B cell (primary cell): ENCODE results near the gene SLC43A1.

ENCODE experiments used
- EZH2 ChIP-seq: IDR thresholded peaks from 2 replicates; pipeline ENCODE4 v1.6.1; 2012; ENCODE audit warnings: borderline replicate concordance, low read depth, mild to moderate bottlenecking, moderate library complexity, low read length; ENCODE audit not compliant: insufficient read depth, poor library complexity, severe bottlenecking
- TF ChIP-seq, protein P1 (sequence below): fragments of 200-600 bp; IDR thresholded peaks from one replicate; pipeline ENCODE4 v1.8.0; 2022; ENCODE audit warnings: antibody characterized with exemption, mild to moderate bottlenecking

DNA sequence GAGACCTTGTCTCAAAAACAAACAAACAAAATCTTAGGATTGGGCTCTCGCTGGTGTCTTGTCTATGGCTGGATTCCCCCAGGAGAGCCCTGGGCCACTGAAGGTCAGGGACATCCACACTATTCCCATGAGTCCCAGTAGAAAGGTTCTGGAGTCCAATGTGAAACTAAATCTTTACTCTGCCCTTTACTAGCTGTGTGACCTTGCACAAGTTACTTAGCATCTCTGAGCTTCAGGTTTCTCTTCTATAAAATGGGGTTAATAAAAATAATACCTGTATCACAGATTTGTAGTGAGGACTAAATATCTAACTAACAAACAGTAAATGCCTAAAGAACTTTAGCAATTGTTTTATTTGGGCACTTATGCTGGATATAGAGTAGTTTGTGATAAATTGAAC is 9.0 kb downstream of the SLC43A1 start:
- TF ChIP-seq, protein P1, sequence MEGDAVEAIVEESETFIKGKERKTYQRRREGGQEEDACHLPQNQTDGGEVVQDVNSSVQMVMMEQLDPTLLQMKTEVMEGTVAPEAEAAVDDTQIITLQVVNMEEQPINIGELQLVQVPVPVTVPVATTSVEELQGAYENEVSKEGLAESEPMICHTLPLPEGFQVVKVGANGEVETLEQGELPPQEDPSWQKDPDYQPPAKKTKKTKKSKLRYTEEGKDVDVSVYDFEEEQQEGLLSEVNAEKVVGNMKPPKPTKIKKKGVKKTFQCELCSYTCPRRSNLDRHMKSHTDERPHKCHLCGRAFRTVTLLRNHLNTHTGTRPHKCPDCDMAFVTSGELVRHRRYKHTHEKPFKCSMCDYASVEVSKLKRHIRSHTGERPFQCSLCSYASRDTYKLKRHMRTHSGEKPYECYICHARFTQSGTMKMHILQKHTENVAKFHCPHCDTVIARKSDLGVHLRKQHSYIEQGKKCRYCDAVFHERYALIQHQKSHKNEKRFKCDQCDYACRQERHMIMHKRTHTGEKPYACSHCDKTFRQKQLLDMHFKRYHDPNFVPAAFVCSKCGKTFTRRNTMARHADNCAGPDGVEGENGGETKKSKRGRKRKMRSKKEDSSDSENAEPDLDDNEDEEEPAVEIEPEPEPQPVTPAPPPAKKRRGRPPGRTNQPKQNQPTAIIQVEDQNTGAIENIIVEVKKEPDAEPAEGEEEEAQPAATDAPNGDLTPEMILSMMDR, result no peak
- TF ChIP-seq EZH2, result no peak
